A172 (cell line): ENCODE data around the gene MFSD1. TPM values are rescaled to one million over a fixed set of nuclear protein-coding genes. Genes with fewer than 3 reads are reported as not detected.

Experiments used
- DNase-seq: peaks from one replicate; pipeline ENCODE4 v3.0.0-alpha.2; 2015; ENCODE audit warnings: low spot score
- total RNA-seq: library from RNA; depleted of rRNA; stranded (reverse); fragments of >200 nt; shearing (Covaris generic); gene quantifications from 2 replicates; pipeline ENCODE4 v1.2.3, GENCODE V29; 2014; rRNA removed

Gene MFSD1, protein sequence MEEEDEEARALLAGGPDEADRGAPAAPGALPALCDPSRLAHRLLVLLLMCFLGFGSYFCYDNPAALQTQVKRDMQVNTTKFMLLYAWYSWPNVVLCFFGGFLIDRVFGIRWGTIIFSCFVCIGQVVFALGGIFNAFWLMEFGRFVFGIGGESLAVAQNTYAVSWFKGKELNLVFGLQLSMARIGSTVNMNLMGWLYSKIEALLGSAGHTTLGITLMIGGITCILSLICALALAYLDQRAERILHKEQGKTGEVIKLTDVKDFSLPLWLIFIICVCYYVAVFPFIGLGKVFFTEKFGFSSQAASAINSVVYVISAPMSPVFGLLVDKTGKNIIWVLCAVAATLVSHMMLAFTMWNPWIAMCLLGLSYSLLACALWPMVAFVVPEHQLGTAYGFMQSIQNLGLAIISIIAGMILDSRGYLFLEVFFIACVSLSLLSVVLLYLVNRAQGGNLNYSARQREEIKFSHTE
- total RNA-seq, result 92.7 and 109 TPM in 2 replicates

DNA sequence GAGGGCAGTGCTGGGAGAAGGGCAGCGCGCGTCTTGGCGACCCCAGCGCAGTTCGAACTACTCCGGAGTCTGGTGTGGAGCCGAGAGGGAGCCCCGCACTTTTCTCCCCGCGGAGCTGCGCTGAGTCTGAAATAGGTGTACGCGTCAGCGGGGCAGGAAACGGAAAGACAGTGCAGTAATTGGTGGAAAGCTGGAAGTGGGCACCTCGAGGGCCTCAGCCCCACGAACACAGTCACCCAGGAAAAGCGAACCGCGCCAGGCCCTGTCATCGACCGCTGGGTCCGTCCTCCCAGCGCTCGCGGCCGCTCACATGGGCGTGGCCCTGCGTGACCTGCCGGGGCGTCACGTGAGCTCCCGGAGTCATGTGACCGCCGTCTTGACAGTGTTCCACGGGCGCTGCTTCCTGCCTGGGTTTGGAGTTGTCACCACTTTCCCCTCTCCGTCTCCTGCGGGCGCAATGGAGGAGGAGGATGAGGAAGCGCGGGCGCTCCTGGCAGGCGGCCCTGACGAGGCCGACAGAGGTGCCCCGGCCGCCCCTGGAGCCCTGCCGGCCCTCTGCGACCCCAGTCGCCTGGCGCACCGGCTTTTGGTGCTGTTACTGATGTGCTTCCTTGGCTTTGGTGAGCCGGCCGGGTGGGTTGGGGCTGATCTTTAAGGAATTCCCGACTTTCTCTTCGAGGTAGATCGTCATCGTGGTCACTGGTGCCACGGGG is at the start of gene MFSD1:
Gene MFSD1 (plus strand): TSS at position 359 of the 713 bp plus-strand sequence. CDS start 99 bp downstream, at position 458.
- peak; percentile 86 for DNase-seq

DNA sequence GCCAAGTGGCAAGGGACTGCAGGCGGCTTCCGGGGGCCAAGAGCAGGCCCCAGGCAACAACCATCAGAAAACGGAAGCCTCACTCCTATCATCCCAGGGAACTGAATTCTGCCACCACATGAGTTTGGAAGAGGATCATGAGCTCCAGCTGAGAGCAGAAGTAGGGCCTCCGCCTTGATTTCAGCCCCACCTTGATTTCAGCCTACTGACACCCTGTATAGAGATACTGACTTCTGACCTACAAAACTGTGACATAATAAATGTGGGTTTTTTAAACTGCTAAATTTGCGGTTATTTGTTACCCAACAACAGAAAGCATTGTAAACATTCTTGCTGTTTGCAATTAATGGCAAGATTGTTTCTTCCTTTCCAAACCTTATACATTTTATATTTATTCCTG is 48.0 kb upstream of the MFSD1 start:
- no peak for DNase-seq

DNA sequence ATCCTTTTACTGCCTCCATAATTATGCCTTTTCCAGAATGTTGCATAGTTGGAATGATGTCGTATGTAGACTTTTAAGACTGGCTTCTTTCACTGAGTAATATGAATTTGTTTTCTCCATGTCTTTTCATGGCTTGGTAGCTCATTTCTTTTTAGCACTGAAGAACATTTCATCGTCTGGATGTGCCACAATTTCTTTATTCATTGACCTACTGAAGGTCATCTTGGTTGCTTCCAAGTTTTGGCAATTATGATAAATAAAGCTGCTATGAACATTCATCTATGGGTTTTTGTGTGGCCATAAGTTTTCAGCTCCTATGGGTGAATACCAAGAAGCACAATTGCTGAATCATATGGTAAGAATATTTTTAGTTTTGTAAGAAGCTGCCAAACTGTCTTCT is 46.4 kb upstream of the MFSD1 start:
- no peak for DNase-seq

DNA sequence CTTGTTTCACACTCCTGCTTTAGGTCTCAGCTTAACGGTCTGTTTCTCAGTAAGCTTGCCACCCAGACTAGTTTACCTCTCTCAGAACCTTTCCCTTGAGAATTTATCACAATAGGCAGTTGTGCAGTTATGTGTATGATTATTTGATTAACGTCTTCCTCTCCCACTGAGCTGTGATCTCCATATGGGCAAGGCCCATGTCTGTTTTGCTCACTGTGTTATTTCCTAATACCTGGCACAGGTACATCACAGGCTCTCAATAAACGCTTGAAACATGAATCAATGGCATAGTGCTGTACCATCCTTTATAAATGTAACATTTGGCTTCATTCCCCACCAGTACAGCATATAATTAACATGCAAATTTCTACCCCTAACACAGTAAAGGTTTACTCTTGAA is 40.5 kb upstream of the MFSD1 start:
- DNase-seq, result no peak

DNA sequence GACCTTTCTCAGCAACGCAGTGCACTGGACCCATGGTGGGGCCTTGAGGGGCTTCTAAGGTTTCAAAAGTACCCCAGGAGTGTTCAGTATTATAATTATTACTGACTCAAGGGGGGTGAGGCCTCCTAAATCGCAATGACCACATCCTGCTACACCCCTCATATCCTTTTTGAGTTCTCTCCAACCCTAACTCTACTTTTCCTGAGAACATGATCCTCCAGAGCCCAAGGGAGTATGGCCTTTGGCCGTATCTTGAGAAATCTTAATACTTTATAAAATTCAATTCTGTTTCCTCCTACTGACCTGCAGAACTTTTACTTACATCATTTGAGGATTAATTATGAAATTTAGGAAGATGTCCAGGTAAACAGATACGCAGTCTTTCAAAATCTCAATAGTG is 39.2 kb upstream of the MFSD1 start:
- DNase-seq, result no peak

DNA sequence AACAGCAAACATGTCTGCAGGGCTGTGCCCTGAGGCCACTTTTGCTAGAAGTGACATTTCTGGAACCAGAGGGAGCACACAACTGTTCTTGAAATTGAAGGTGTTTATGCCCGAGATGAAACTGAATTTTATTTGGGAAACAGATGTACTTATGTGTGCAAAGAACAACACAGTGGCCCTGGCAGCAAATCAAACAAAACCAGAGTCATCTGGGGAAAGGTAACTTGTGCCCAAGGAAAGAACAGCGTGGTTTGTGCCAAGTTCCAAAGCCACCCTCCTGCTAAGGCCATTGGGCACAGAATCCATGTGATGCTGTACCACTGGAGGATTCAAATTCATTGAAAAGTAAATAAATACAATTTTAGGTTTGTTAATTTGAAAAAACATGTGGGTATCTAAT is 38.4 kb upstream of the MFSD1 start:
- DNase-seq, result no peak

DNA sequence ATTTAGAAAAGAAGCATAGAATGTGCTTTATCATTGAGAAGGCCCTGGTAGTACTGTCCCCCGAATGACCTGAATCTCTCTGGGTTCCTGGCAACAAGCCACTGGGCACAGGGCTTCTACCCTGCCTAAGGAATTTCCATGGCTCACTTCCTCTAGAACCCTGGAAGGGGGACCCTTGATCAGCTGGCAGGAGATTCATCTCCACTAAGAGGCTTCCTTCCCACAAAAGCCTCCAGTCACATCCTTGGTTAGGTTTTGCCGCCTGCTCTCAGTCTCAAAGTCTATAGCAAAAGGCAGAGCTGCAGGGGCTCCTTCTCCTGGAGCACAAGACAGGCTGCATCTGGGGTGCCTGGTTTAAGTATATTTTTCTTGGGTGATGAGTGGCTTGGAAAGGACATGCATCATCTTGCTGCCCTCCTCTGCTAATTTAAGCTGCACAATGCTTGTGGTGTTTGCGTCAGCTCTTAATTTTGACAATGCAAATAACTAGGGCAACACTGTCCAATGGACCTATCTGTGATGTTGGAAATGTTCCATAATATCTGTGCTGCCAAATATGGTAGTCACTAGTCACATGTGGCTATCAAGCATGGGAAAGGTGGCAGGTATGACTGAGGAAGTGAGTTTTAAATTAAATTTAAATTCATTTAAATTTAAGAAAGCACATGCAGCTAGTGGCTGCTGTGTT is 36.2 kb upstream of the MFSD1 start:
- no peak for DNase-seq

DNA sequence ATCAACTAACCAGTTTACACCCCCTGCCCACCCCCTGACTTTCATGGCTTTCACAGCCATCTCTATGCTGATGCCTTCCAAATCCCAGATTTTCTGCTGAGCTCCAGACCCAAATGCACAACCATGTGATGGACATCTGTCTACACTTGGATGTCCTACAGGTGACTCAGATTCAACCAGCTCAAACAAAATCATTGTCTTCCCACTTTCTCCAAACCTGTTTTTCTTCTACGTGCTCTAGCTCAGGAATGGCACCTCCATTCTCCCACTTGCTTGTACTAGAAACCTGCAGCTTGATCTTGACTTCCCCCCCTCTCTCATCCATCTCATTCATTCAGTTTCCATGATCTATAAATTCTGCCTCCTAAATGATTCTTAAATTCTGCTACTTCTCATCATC is 35.5 kb upstream of the MFSD1 start:
- DNase-seq, result no peak

DNA sequence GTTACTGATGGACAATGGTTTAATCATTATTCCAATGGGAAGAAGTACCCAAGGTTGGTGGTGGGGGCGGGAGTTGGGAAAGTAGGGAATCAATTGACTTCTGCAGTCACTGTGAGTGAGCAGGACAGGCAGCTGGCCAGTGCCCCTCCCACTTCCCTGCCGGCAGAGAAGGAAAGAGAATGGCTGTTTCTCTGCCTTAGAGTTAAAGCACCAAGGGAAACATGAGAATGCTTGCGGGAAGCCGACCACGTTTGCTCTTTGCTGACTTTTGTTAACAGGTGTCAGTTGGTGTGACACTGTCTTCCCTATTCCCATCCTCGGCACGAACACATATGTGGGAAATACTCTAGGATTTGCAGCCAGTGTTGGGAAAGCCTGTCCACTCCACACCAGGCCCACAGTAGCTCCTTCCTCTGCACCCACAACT is 33.5 kb upstream of the MFSD1 start:
- DNase-seq, result peak; percentile 23

DNA sequence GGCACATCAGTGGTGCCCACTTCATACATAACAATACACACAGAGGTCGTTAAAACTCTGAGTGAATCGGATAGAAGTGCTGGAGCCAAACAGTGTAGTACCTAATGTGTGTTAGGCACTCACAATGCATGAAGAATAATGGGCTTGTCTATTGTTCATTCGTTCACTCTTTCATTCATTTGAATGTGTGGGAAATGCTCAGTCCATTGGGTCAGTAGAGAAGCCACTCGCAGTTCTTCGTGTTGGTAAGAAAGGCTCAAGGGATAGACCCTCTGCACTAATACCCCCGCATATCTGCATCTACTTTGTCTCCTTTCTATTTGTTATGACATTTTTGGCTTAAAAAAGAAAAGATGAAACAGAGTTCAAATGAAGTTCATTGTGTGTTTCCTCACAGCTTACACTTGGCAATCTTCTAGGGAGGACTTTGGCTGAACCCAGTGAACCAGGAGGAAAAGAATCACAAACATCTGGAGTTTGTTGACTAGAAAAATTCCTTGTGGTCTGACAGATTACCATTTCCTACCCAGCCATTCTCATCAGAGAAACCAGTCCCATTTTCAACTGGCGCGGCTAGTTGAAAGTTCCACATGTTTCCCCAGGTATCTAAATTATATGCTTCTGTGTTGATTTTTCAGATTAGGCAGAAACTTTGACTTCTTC is 32.8 kb upstream of the MFSD1 start:
- peak; percentile 86 for DNase-seq

DNA sequence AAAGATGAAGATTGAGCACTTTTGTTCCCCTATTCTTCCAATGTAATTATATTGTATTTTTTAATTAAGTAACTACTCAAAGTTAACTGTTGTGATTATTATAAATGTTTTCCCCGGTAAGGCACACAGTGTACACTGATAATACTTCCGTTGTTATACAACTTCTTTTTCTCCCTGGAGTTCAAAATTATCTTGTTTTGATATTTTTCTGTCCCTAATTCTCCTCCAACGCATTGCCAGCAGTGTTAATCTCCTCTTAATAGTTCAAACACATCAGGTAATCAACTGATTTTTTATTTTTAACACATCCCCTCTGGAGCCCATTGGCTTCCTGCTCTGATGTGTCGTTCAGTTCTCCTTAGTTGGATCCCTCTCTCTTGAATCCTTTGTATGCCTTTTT is 32.3 kb upstream of the MFSD1 start:
- no peak for DNase-seq

DNA sequence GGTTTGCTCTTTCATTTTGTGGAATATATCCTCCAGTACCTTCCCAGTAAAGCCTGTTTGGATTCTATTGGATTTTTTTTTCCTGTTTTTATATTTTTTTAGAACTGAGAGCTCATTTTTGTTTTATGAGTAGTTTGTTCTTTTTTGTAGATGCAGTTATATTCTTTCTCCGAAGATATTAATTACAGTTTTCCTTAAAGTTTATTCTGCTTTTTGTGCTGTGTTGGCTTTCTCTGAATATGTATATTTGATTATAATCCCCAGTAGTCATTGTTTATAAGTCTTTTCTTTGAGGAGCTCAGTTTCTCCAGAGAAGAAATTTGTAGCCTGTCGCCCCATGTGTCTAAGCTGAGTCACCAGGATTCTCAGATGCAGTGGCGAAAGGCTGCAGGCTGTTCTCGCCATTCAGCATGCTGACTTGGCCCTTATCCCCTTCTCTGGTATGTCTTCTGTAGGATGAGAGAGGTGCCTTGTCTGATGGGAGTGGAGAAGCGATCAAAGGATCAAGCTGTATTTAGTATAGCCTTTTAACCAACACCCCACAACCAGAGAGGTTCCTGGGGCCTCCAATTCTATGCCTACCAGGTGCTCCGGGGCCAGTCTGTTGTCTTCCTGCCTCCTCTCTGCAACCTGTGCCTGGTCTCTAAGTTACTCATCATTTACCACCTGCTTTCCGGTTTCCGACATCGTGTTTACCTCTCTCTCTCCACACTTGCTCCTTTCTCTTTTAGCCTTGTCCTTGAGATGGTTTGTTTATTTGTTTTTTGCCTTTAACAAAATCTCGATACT is 31.7 kb upstream of the MFSD1 start:
- peak; percentile 47 for DNase-seq

DNA sequence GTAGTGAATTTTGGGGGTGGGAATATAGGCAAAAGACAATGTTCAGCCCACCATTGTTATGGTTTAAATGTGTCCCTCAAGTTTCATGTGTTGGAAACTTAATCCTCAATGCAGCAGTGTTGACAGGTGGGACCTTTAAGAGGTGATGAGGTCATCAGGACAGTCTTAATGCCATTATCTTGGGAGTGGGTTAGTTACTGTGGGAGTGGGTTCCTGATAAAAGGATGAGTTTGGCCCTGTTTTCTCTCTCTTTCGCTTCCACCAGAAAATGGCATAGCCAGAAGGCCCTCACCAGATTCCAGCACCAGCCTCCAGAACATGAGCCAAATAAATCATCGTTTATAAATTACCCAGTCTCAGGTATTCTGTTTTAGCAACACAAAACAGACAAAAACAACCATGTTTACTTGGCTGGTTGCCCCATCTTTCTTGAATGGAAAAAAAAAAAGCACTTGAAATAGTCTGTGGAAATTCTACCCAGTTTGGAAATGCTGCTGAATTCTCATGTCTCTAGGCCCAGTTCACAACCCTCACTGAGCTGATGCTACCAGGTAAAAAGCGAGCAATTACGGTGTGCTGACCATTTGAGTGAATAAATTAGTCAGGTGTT is 31.0 kb upstream of the MFSD1 start:
- no peak for DNase-seq

DNA sequence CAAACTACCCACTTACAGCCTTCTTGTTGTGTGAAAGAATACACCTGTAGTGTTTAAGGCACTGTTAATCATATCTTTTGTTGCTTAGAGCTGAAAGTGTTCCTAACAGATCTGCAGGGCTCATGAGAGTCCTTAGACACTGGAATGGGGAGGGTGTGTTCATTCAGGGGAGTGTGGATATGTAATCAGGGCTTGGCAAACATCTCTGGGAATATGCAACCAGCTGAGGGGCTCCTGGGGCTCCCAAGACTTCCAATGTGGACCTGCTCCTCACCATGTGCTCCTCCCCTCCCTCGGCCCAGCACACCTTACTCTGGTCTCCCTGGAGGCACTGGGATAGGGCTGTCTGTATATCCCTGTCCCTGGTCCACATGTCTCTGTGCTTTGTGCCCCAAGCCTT is 30.3 kb upstream of the MFSD1 start:
- no peak for DNase-seq

DNA sequence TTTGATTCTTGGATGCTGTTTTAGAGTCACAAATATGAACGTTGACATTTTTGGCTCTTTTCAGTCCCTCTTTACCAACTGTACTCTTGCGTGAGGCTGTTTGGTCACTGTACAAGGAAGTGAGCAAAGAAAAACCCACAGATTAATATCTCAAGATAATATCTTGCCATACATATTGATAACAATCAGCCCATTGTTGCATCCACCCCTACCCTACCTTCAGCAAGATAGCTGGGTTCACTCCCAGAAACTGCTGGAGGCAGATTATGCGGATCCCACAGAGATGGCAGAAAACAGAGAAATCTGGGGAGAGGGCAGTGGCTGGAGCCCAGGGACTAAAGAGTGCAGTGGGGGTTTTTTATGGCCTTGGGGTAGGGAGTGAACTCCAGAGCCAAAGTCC is 29.9 kb upstream of the MFSD1 start:
- no peak for DNase-seq

DNA sequence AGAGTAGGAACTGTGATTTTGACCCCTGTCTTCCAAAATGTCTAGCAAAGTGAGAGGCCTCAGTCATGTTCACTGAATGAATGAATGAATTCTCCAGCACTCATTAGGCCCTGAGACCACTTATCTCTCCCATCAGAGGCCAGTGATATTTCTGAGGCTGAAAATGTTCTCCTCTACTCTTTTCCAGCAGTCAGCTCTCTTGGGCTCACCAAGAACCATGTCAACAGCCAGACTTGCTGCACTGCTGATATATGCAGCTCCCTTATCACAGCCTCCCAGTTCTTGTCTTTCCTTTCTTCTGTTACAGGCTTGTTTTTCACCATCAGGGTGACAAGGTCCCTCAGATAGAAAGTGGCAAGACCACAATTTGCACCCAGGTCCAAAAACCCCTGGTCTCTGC is 28.7 kb upstream of the MFSD1 start:
- no peak for DNase-seq

DNA sequence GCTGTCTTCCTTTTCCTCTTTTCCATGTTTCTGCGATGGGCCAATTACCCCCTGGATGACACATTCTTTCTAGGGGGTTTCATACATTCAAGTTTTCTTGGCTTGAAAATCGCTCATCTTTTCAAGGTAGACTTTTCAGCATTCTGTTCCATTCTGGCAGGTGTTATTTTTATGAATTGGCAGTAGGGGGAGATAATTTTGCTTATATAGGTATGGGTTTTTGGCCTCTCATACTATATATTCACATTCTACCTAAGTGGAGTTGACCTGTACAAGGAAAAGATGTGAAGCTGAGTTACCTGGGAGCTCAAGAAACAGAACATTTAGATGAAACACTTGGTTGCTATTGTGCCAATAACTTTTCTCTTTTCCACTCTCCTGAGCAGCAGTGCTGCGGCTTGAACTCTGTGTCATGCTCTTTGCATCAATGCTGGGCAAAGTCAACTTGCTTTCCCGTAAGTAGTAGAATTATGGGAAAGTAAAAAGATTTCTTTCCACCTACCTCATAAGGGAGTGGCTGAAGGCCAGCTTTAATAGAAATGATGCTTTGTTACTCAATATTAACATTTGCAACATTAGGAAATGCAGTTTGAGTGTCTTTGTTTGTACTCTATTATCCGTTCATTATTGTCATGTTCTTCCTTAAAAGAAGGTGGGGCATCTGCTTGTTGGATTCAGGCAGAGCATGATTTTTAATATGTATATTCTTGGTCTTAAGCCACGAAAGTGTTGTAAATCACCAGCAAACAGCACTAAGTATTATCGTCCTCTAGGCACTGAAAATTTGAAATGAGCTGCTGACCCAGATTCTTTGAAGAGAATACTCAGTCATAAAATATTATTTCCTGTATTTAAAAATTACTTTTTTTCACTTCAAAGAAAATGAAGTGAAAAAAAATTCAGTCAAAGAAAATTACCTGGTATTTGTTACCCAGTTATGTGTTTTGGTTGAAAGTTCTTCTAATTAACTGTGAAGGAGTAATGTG is 27.7 kb upstream of the MFSD1 start:
- DNase-seq, result no peak

DNA sequence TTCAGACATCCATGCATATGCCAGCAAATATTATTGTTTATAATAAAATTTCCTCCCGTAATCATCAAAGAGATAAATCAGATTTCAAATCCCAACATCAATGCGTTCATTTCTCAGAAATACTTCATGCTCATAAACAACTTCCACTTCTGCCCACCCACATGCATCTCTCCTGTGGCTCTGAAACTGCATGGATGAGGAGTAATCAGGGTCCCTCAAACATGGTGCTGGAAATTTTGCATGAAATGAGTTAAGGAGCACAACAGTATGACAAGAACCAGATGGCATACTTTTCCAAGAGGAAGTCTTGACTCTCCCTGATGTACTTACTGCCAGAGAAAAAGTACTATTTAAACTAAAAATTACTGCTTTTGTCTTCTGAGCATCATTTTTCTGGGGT is 26.9 kb upstream of the MFSD1 start:
- no peak for DNase-seq
